OCI-LY3 (cell line): Measurements from ENCODE around the gene PRKG2.

ENCODE experiments used
- H2AFZ ChIP-seq: fragments of 200-600, 300-600 bp; shearing (Covaris generic); 2 replicates; pipeline ENCODE4 v1.6.0; 2014; ENCODE audit warnings: antibody characterized with exemption, low read depth, low read length
- H3K27ac ChIP-seq: fragments of 200-600, 300-600 bp; sonication (generic); 2 replicates; pipeline ENCODE4 v1.5.1; 2014; ENCODE audit warnings: mild to moderate bottlenecking, low read length, moderate library complexity, mixed read lengths
- H3K27me3 ChIP-seq: fragments of 200-600, 300-600 bp; sonication (generic); 2 replicates; pipeline ENCODE4 v1.6.1; 2014; ENCODE audit warnings: low read depth, low read length, mixed read lengths
- H3K36me3 ChIP-seq: fragments of 200-600, 300-600 bp; sonication (generic); replicated peaks from 2 replicates; pipeline ENCODE3; 2014; ENCODE audit warnings: low read depth, low read length, mixed read lengths
- H3K4me1 ChIP-seq: fragments of 300-600, 200-600 bp; sonication (generic); 2 replicates; pipeline ENCODE4 v1.6.1; 2014; ENCODE audit warnings: low read length, mixed read lengths
- H3K4me2 ChIP-seq: fragments of 200-600, 300-600 bp; sonication (generic); 2 replicates; pipeline ENCODE4 v1.6.1; 2014; ENCODE audit warnings: low read length, mixed read lengths
- H3K4me3 ChIP-seq: fragments of 300-600, 200-600 bp; sonication (generic); 2 replicates; pipeline ENCODE4 v1.5.1; 2014; ENCODE audit warnings: antibody characterized with exemption, mild to moderate bottlenecking, low read length, moderate library complexity
- H3K79me2 ChIP-seq: fragments of 300-600, 200-600 bp; shearing (Covaris generic); 2 replicates; pipeline ENCODE4 v1.6.1; 2014; ENCODE audit warnings: mild to moderate bottlenecking, low read length, mixed read lengths
- H3K9ac ChIP-seq: fragments of 300-600, 200-600 bp; shearing (Covaris generic); 2 replicates; pipeline ENCODE4 v1.6.0; 2014; ENCODE audit warnings: mild to moderate bottlenecking, low read length, moderate library complexity
- H3K9me3 ChIP-seq: fragments of 200-600, 300-600 bp; shearing (Covaris generic); 2 replicates; pipeline ENCODE4 v1.6.1; 2014; ENCODE audit warnings: low read length, mixed read lengths; ENCODE audit not compliant: insufficient read depth
- H4K20me1 ChIP-seq: fragments of 200-600, 300-600 bp; sonication (generic); 2 replicates; pipeline ENCODE4 v1.6.1; 2016; ENCODE audit warnings: low read length, mixed read lengths; ENCODE audit not compliant: insufficient read depth
- CTCF ChIP-seq: fragments of 200-600, 300-600 bp; sonication (generic); IDR thresholded peaks from 2 replicates; pipeline ENCODE4 v1.5.1; 2014; ENCODE audit warnings: antibody characterized with exemption, low read length, low read depth
- EZH2phosphoT487 ChIP-seq: fragments of 200-600 bp; shearing (Covaris generic); IDR thresholded peaks from 2 replicates; pipeline ENCODE4 v1.6.1; 2018; ENCODE audit warnings: antibody characterized with exemption, mixed run types, low read depth

Gene PRKG2

GRCh38 chr4:81257816-81258215, 42.8 kb upstream of the PRKG2 start:
- Histone ChIP-seq H3K9ac (no peak overlapping the region), H3K4me2 (no peak overlapping the region), H3K27me3 (no peaks in the 10 kb centered on the region), H3K79me2 (no peaks in the 10 kb centered on the region), H3K36me3 (no peaks in the 10 kb centered on the region), H3K9me3 (no peaks in the 10 kb centered on the region), H3K27ac (no peak overlapping the region), H2AFZ (no peak overlapping the region), H3K4me3 (no peak overlapping the region), H3K4me1 (peaks cover 8% of the 10 kb centered on the region), H4K20me1 (no peaks in the 10 kb centered on the region)
- TF ChIP-seq EZH2phosphoT487: no peak

- Histone ChIP-seq H4K20me1 (no peaks in the 10 kb centered on the region), H3K4me2 (no peak overlapping the region), H3K27me3 (no peaks in the 10 kb centered on the region), H3K27ac (no peak overlapping the region), H3K36me3 (no peaks in the 10 kb centered on the region), H3K79me2 (no peaks in the 10 kb centered on the region), H3K9ac (no peak overlapping the region), H3K9me3 (no peaks in the 10 kb centered on the region), H2AFZ (no peak overlapping the region), H3K4me1 (peaks cover 8% of the 10 kb centered on the region), H3K4me3 (no peak overlapping the region)
- TF ChIP-seq EZH2phosphoT487 (no peak), CTCF (no peak)
Observed at GRCh38 chr4:81257021-81257420, 42.0 kb upstream of the PRKG2 start.

GRCh38 chr4:81256059-81256970, 41.3 kb upstream of the PRKG2 start:
- no peak overlapping the region for H3K9ac ChIP-seq
- no peak overlapping the region for H2AFZ ChIP-seq
- no peaks in the 10 kb centered on the region for H3K9me3 ChIP-seq
- H3K4me2 ChIP-seq: no peak overlapping the region
- TF ChIP-seq EZH2phosphoT487 (no peak), CTCF (no peak)
- no peaks in the 10 kb centered on the region for H3K36me3 ChIP-seq
- H3K4me1 ChIP-seq: peaks cover 8% of the 10 kb centered on the region
- H3K27ac ChIP-seq: no peak overlapping the region
- no peaks in the 10 kb centered on the region for H3K79me2 ChIP-seq
- H3K4me3 ChIP-seq: no peak overlapping the region
- no peaks in the 10 kb centered on the region for H3K27me3 ChIP-seq
- no peaks in the 10 kb centered on the region for H4K20me1 ChIP-seq

- Histone ChIP-seq H3K4me2 (no peak overlapping the region), H2AFZ (no peak overlapping the region), H3K9ac (no peak overlapping the region), H3K27ac (no peak overlapping the region), H3K36me3 (no peaks in the 10 kb centered on the region), H3K79me2 (no peaks in the 10 kb centered on the region), H3K4me3 (no peak overlapping the region), H3K27me3 (no peaks in the 10 kb centered on the region), H4K20me1 (no peaks in the 10 kb centered on the region), H3K4me1 (peaks cover 8% of the 10 kb centered on the region), H3K9me3 (no peaks in the 10 kb centered on the region)
- TF ChIP-seq CTCF (no peak), EZH2phosphoT487 (no peak)
Observed at GRCh38 chr4:81255524-81255923, 40.5 kb upstream of the PRKG2 start.
